Keratinocyte (primary cell): ENCODE measurements around the gene CC2D1B. TPM values are rescaled to one million over a fixed set of nuclear protein-coding genes. Genes with fewer than 3 reads are reported as not detected.

Source experiments
- DNase-seq: peaks from one replicate; pipeline ENCODE4 v3.0.0-alpha.2; 2011; ENCODE audit warnings: low read depth, missing footprints, low spot score
- FAIRE-seq: peaks from 2 replicates; lab custom pipeline; 2011; peaks lifted over from hg19 to GRCh38; lab: Jason Lieb, UNC
- H2AFZ ChIP-seq: 2 replicates; pipeline ENCODE4 v1.6.0; 2012; ENCODE audit warnings: low read length, control low read depth, inconsistent platforms; ENCODE audit not compliant: control insufficient read depth
- H3K27ac ChIP-seq: 2 replicates; pipeline ENCODE4 v1.5.1; 2011; ENCODE audit warnings: low read length; ENCODE audit not compliant: control insufficient read depth, insufficient read depth
- H3K27me3 ChIP-seq: 3 replicates; pipeline ENCODE4 v1.6.0; 2011; ENCODE audit warnings: low read length; ENCODE audit not compliant: control insufficient read depth, insufficient read depth; ENCODE audit errors: extremely low read depth
- H3K36me3 ChIP-seq, 2 experiments: 2 replicates in 1 of 2; 3 replicates in 1 of 2; pipeline ENCODE4 v1.5.1; 2011; ENCODE audit warnings: low read length in 2 of 2, mild to moderate bottlenecking in 1 of 2; ENCODE audit not compliant: control insufficient read depth in 2 of 2, insufficient read depth in 2 of 2; ENCODE audit errors: extremely low read depth in 1 of 2
- H3K4me1 ChIP-seq: 3 replicates; pipeline ENCODE4 v1.5.1; 2011; ENCODE audit warnings: low read length; ENCODE audit not compliant: control insufficient read depth, insufficient read depth; ENCODE audit errors: extremely low read depth
- H3K4me2 ChIP-seq: 3 replicates; pipeline ENCODE4 v1.6.0; 2011; ENCODE audit warnings: low read depth, low read length; ENCODE audit not compliant: control insufficient read depth, insufficient read depth; ENCODE audit errors: extremely low read depth
- H3K4me3 ChIP-seq, 3 experiments: fragments of 200-600 bp in 1 of 3; sonication (generic) in 1 of 3; 2 replicates in 2 of 3; 3 replicates in 1 of 3; pipeline ENCODE4 v1.5.1; 2011 to 2016; ENCODE audit warnings: low read length in 3 of 3, mild to moderate bottlenecking in 3 of 3, control low read depth in 2 of 3, inconsistent platforms in 1 of 3, low read depth in 1 of 3, mixed read lengths in 1 of 3, mixed run types in 1 of 3, moderate library complexity in 1 of 3; ENCODE audit not compliant: control insufficient read depth in 2 of 3, insufficient read depth in 2 of 3; ENCODE audit errors: extremely low read depth in 1 of 3
- H3K79me2 ChIP-seq: 2 replicates; pipeline ENCODE4 v1.6.0; 2012; ENCODE audit warnings: low read length; ENCODE audit not compliant: control insufficient read depth, insufficient read depth
- H3K9ac ChIP-seq: 3 replicates; pipeline ENCODE4 v1.6.0; 2011; ENCODE audit warnings: low read length; ENCODE audit not compliant: control insufficient read depth, insufficient read depth; ENCODE audit errors: extremely low read depth
- H3K9me1 ChIP-seq: 3 replicates; pipeline ENCODE4 v1.6.0; 2011; ENCODE audit warnings: low read length; ENCODE audit not compliant: control insufficient read depth, insufficient read depth; ENCODE audit errors: extremely low read depth
- H3K9me3 ChIP-seq: 2 replicates; pipeline ENCODE4 v1.5.1; 2012; ENCODE audit warnings: low read depth, low read length; ENCODE audit not compliant: control insufficient read depth
- H4K20me1 ChIP-seq: 3 replicates; pipeline ENCODE4 v1.6.0; 2011; ENCODE audit warnings: low read length; ENCODE audit not compliant: control insufficient read depth, insufficient read depth; ENCODE audit errors: extremely low read depth
- EZH2 ChIP-seq: IDR thresholded peaks from one replicate; pipeline ENCODE4 v1.6.1; 2012; ENCODE audit warnings: inconsistent platforms, mild to moderate bottlenecking, low read length, moderate library complexity
- dilution Hi-C: fragments of 300-500 bp; cut with MboI; formaldehyde crosslinking; loops from one replicate; pipeline ENCODE4 v1.7.0; 2020; ENCODE audit warnings: low sequenced_read_pairs; ENCODE audit not compliant: extremely low pct_ligation_motif_present
- polyA plus RNA-seq, 5 experiments: library from polyadenylated mRNA; depleted of rRNA in 3 of 5; stranded (reverse) in 3 of 5; stranded (forward) in 1 of 5; unstranded in 1 of 5; fragments of >200 nt; gene quantifications; 1 replicate in 1 of 5; 2 replicates in 3 of 5; 3 replicates in 1 of 5; pipeline versions ENCODE4 v1.2.1 to v1.2.3, GENCODE V29; 2011 to 2012; ENCODE audit warnings: missing spikeins in 2 of 5, low read depth in 1 of 5, low replicate concordance in 1 of 5
- TF ChIP-seq, protein P1 (sequence below), 3 experiments: IDR thresholded peaks in 1 of 3; conservative IDR thresholded peaks in 1 of 3; optimal IDR thresholded peaks in 1 of 3; 2 replicates in 2 of 3; 3 replicates in 1 of 3; pipeline versions ENCODE3 to v1.5.1; 2011; ENCODE audit warnings: low read length in 3 of 3, mild to moderate bottlenecking in 3 of 3, moderate library complexity in 2 of 3, control low read depth in 1 of 3, inconsistent platforms in 1 of 3; ENCODE audit not compliant: insufficient read depth in 2 of 3; ENCODE audit errors: extremely low read depth in 1 of 3

The CC2D1B gene
- polyA plus RNA-seq, 1 donor (not counting 4 experiments of a cell fraction or from before 2014, with no cell fraction given) = 12.5 TPM

DNA sequence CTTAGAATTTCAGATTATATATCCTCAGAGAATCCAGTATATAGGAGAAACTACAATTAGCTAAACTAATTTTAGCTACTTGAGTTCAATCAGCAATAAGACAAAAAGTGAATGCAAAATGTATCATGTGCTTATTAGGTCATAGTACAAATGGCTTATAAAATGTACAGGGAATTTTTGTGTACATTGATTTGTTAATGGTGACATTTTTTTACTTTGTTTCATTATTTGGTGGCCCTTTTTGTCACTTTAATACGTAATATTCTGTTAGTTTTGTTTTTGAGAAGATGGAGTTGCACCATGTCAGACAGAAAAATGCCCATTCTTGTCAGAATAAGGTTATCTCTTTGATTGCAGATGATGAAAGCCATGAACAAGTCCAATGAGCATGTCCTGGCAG is 33.6 kb downstream of the CC2D1B start:
- Histone ChIP-seq H3K27ac (no peak overlapping the region), H3K4me2 (no peak overlapping the region), H2AFZ (no peak overlapping the region), H3K9me3 (no peaks in the 10 kb centered on the region), H4K20me1 (no peaks in the 10 kb centered on the region), H3K9me1 (no peaks in the 10 kb centered on the region), H3K4me1 (no peaks in the 10 kb centered on the region), H3K36me3 (peaks cover 6 to 8% of the 10 kb centered on the region in 2 experiments), H3K4me3 (no peak overlapping the region), H3K27me3 (no peaks in the 10 kb centered on the region), H3K9ac (no peak overlapping the region), H3K79me2 (no peaks in the 10 kb centered on the region)
- FAIRE-seq = no peak
- no peak for DNase-seq
- dilution Hi-C loops = no loop called here
- TF ChIP-seq EZH2 = no peak
- TF ChIP-seq, protein P1, sequence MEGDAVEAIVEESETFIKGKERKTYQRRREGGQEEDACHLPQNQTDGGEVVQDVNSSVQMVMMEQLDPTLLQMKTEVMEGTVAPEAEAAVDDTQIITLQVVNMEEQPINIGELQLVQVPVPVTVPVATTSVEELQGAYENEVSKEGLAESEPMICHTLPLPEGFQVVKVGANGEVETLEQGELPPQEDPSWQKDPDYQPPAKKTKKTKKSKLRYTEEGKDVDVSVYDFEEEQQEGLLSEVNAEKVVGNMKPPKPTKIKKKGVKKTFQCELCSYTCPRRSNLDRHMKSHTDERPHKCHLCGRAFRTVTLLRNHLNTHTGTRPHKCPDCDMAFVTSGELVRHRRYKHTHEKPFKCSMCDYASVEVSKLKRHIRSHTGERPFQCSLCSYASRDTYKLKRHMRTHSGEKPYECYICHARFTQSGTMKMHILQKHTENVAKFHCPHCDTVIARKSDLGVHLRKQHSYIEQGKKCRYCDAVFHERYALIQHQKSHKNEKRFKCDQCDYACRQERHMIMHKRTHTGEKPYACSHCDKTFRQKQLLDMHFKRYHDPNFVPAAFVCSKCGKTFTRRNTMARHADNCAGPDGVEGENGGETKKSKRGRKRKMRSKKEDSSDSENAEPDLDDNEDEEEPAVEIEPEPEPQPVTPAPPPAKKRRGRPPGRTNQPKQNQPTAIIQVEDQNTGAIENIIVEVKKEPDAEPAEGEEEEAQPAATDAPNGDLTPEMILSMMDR (optimal IDR thresholded peaks at IDR 0.05 in 1 of 3, IDR thresholded peaks at IDR 0.05 in 1 of 3, conservative IDR thresholded peaks at IDR 0.05 in 1 of 3; ENCODE audit: extremely low read depth in 1 of 3, insufficient read depth in 2 of 3, low read length in 3 of 3) = no peak

DNA sequence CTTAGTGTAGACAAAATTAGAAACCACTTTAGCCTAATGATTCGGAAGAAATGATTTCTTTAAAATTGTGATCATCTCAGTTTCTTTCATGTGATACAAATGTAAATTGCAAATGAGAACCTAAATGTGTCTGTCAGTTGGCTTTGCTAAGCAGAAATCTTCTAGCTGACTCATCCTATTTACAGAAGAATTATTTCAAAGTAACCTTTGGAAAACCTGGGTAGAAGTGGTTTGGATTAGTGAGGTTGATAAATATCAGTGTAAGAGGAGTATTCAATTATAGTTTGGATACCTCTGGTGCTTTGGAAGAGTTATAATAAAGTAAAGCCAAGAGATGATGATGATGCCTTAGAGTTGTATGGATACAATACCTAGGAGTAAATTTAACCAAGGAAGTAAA is 37.4 kb downstream of the CC2D1B start:
- no peak overlapping the region for H3K27ac ChIP-seq

More for the DNA sequence above, 37.4 kb downstream of the CC2D1B start:
- Histone ChIP-seq H3K4me1 (no peaks in the 10 kb centered on the region), H3K79me2 (no peaks in the 10 kb centered on the region), H2AFZ (no peak overlapping the region), H3K27me3 (no peaks in the 10 kb centered on the region), H3K4me3 (no peak overlapping the region), H3K36me3 (peaks cover 2 to 3% of the 10 kb centered on the region in 2 experiments), H4K20me1 (no peaks in the 10 kb centered on the region), H3K9me1 (no peaks in the 10 kb centered on the region), H3K9ac (no peak overlapping the region), H3K9me3 (no peaks in the 10 kb centered on the region), H3K4me2 (no peak overlapping the region)
- FAIRE-seq (no peak), DNase-seq (no peak)
- dilution Hi-C loops = no loop called here
- TF ChIP-seq, protein P1 (optimal IDR thresholded peaks at IDR 0.05 in 1 of 3, IDR thresholded peaks at IDR 0.05 in 1 of 3, conservative IDR thresholded peaks at IDR 0.05 in 1 of 3; ENCODE audit: extremely low read depth in 1 of 3, insufficient read depth in 2 of 3, low read length in 3 of 3) = no peak
- TF ChIP-seq EZH2 = no peak
